Measurements from ENCODE around the gene STPG3. TPM values are rescaled to one million over a fixed set of nuclear protein-coding genes. Genes with fewer than 3 reads are reported as not detected.

Gene STPG3
- total and polyA plus RNA-seq, 8 donors = not detected

GRCh38 chr9:137296670-137297664 is 45.9 kb downstream of the STPG3 start:
- Histone ChIP-seq H3K36me3 (no peaks in the 10 kb centered on the region), H3K4me1 (peaks cover 62 to 78% (median 70%) of the 10 kb centered on the region in 4 donors), H3K4me3 (peak overlapping the region; percentile 42 to 49 (median 47)), H3K27ac (peak overlapping the region; percentile 73 to 90 (median 90)), H3K9me3 (no peaks in the 10 kb centered on the region), H3K27me3 (peaks cover 7 to 91% (median 47%) of the 10 kb centered on the region in 3 donors)
- intact Hi-C loops (cut with DNase I; ENCODE audit: low total_unique reads) = no loop called here
- WGBS, 5 donors = 19 to 37% (median 26%) methylated on average over 20 to 24 of the region's 24 CpGs
- TF ChIP-seq POLR2A (IDR thresholded peaks at IDR 0.05) (no peak), CTCF (IDR thresholded peaks at IDR 0.05) (no peak), POLR2AphosphoS5 (IDR thresholded peaks at IDR 0.05) (peak in 1 of 3 donors; percentile 64), EP300 (IDR thresholded peaks at IDR 0.05) (no peak)
- peak; percentile 67 to 78 for DNase-seq

- intact Hi-C loops (cut with DNase I; ENCODE audit: low total_unique reads) = no loop called here
- Histone ChIP-seq H3K9me3 (no peaks in the 10 kb centered on the region), H3K4me3 (peak overlapping the region in 1 of 4 donors; percentile 62), H3K27ac (peak overlapping the region; percentile 73 to 90 (median 90)), H3K4me1 (peaks cover 61 to 81% (median 77%) of the 10 kb centered on the region in 4 donors), H3K27me3 (peaks cover 7 to 93% (median 47%) of the 10 kb centered on the region in 3 donors), H3K36me3 (no peaks in the 10 kb centered on the region)
- TF ChIP-seq POLR2AphosphoS5 (IDR thresholded peaks at IDR 0.05) (no peak), EP300 (IDR thresholded peaks at IDR 0.05) (no peak), POLR2A (IDR thresholded peaks at IDR 0.05) (no peak), CTCF (IDR thresholded peaks at IDR 0.05) (no peak)
- DNase-seq = peak in 1 of 2 donors; percentile 44
- WGBS, 5 donors = 21 to 58% (median 40%) methylated on average over 6 to 7 of the region's 7 CpGs
These were observed 46.9 kb downstream of the STPG3 start for GRCh38 chr9:137297966-137298365.

- Histone ChIP-seq H3K9me3 (no peaks in the 10 kb centered on the region), H3K4me1 (peaks cover 61 to 86% (median 80%) of the 10 kb centered on the region in 4 donors), H3K27ac (peak overlapping the region; percentile 73 to 90 (median 90)), H3K36me3 (no peaks in the 10 kb centered on the region), H3K27me3 (peaks cover 7 to 94% (median 47%) of the 10 kb centered on the region in 3 donors), H3K4me3 (peak overlapping the region in 3 of 4 donors; percentile 53 to 62 (median 56))
- 19 to 51% (median 34%) methylated on average over 24 of the region's 24 CpGs for WGBS, 5 donors
- intact Hi-C loops (cut with DNase I; ENCODE audit: low total_unique reads) = no loop called here
- peak in 2 of 3 donors; percentile 52 to 62 for TF ChIP-seq POLR2AphosphoS5 (IDR thresholded peaks at IDR 0.05)
- TF ChIP-seq CTCF (IDR thresholded peaks at IDR 0.05) = no peak
- peak; percentile 65 to 70 for DNase-seq
These were observed 47.5 kb downstream of the STPG3 start for GRCh38 chr9:137298401-137299202.

- Histone ChIP-seq H3K4me3 (peak overlapping the region in 3 of 4 donors; percentile 53 to 62 (median 56)), H3K27ac (peak overlapping the region; percentile 73 to 90 (median 90)), H3K9me3 (no peaks in the 10 kb centered on the region), H3K4me1 (peaks cover 61 to 88% (median 80%) of the 10 kb centered on the region in 4 donors), H3K27me3 (peaks cover 7 to 94% (median 47%) of the 10 kb centered on the region in 3 donors), H3K36me3 (no peaks in the 10 kb centered on the region)
- no peak for TF ChIP-seq CTCF (IDR thresholded peaks at IDR 0.05)
- no peak for TF ChIP-seq POLR2A (IDR thresholded peaks at IDR 0.05)
- TF ChIP-seq POLR2AphosphoS5 (IDR thresholded peaks at IDR 0.05) = no peak
- no peak for TF ChIP-seq EP300 (IDR thresholded peaks at IDR 0.05)
- peak in 1 of 2 donors; percentile 32 for DNase-seq
- intact Hi-C loops (cut with DNase I; ENCODE audit: low total_unique reads) = no loop called here
- 15 to 54% (median 32%) methylated on average over 10 of the region's 10 CpGs; no CpG with 5 or more reads in 1 of the 5 donors for WGBS, 5 donors
These were observed 48.1 kb downstream of the STPG3 start for GRCh38 chr9:137299203-137299565.

All from stomach (tissue), 9 donors.